ENCODE results near the gene PCCB.
A peak's percentile ranks its signal among the peaks of the same experiment; 100 is the strongest.
"Not testable (repeated sequence)": the region's sequence is repeated elsewhere in the genome, so short reads cannot be mapped to it uniquely, and the experiment has no call there.

PCCB gene

GRCh38 chr3:136250059-136250902 lies at the start of gene PCCB:
TSS of gene PCCB (plus strand) at chr3:136250340. CDS start at chr3:136250376, 36 bp downstream.
- DNase-seq (ENCODE audit: insufficient read length, low spot score) (peak; percentile 94), FAIRE-seq (peak; percentile 43)
- TF ChIP-seq POLR2A (IDR thresholded peaks at IDR 0.05; ENCODE audit: low read depth, low read length), result peak; percentile 91

GRCh38 chr3:136207489-136208115 lies 42.5 kb upstream of the PCCB start:
- FAIRE-seq (no peak), DNase-seq (ENCODE audit: insufficient read length, low spot score) (no peak)
- no peak for TF ChIP-seq POLR2A (IDR thresholded peaks at IDR 0.05; ENCODE audit: low read depth, low read length)

- FAIRE-seq (peak; percentile 48), DNase-seq (ENCODE audit: insufficient read length, low spot score) (peak; percentile 42)
- no peak for TF ChIP-seq POLR2A (IDR thresholded peaks at IDR 0.05; ENCODE audit: low read depth, low read length)
These were observed 40.2 kb upstream of the PCCB start for GRCh38 chr3:136209921-136210320.

- TF ChIP-seq POLR2A (IDR thresholded peaks at IDR 0.05; ENCODE audit: low read depth, low read length), result no peak
- DNase-seq (ENCODE audit: insufficient read length, low spot score) (no peak), FAIRE-seq (no peak)
These were observed 38.6 kb upstream of the PCCB start for GRCh38 chr3:136211547-136211946.

GRCh38 chr3:136222746-136223145 lies 27.4 kb upstream of the PCCB start:
- not testable (repeated sequence) for FAIRE-seq; DNase-seq (ENCODE audit: insufficient read length, low spot score)

GRCh38 chr3:136232413-136232812 lies 17.7 kb upstream of the PCCB start:
- no peak for DNase-seq (ENCODE audit: insufficient read length, low spot score)
- TF ChIP-seq POLR2A (IDR thresholded peaks at IDR 0.05; ENCODE audit: low read depth, low read length), result no peak
- no peak for FAIRE-seq

- FAIRE-seq (no peak), DNase-seq (ENCODE audit: insufficient read length, low spot score) (no peak)
- no peak for TF ChIP-seq POLR2A (IDR thresholded peaks at IDR 0.05; ENCODE audit: low read depth, low read length)
These were observed 14.6 kb upstream of the PCCB start for GRCh38 chr3:136235545-136235944.

- TF ChIP-seq POLR2A (IDR thresholded peaks at IDR 0.05; ENCODE audit: low read depth, low read length), result no peak
- DNase-seq (ENCODE audit: insufficient read length, low spot score) (no peak), FAIRE-seq (no peak)
These were observed 14.0 kb upstream of the PCCB start for GRCh38 chr3:136236109-136236508.

- no peak for DNase-seq (ENCODE audit: insufficient read length, low spot score)
- FAIRE-seq, result no peak
- TF ChIP-seq POLR2A (IDR thresholded peaks at IDR 0.05; ENCODE audit: low read depth, low read length), result no peak
These were observed 13.0 kb upstream of the PCCB start for GRCh38 chr3:136237103-136237502.

GRCh38 chr3:136237961-136238649 lies 12.0 kb upstream of the PCCB start:
- FAIRE-seq, result no peak
- DNase-seq (ENCODE audit: insufficient read length, low spot score), result no peak
- no peak for TF ChIP-seq POLR2A (IDR thresholded peaks at IDR 0.05; ENCODE audit: low read depth, low read length)

GRCh38 chr3:136239094-136239493 lies 11.0 kb upstream of the PCCB start:
- FAIRE-seq (no peak), DNase-seq (ENCODE audit: insufficient read length, low spot score) (no peak)
- no peak for TF ChIP-seq POLR2A (IDR thresholded peaks at IDR 0.05; ENCODE audit: low read depth, low read length)

GRCh38 chr3:136245691-136246090 lies 4.4 kb upstream of the PCCB start:
- no peak for TF ChIP-seq POLR2A (IDR thresholded peaks at IDR 0.05; ENCODE audit: low read depth, low read length)
- no peak for FAIRE-seq
- DNase-seq (ENCODE audit: insufficient read length, low spot score), result no peak

GRCh38 chr3:136247436-136247835 lies 2.7 kb upstream of the PCCB start:
- DNase-seq (ENCODE audit: insufficient read length, low spot score), result no peak

GRCh38 chr3:136247855-136248590 lies 2.1 kb upstream of the PCCB start:
- no peak for TF ChIP-seq POLR2A (IDR thresholded peaks at IDR 0.05; ENCODE audit: low read depth, low read length)
- FAIRE-seq (no peak), DNase-seq (ENCODE audit: insufficient read length, low spot score) (no peak)

More at GRCh38 chr3:136247436-136247835, 2.7 kb upstream of the PCCB start:
- no peak for TF ChIP-seq POLR2A (IDR thresholded peaks at IDR 0.05; ENCODE audit: low read depth, low read length)
- FAIRE-seq, result no peak
